Measurements from ENCODE around the gene AIF1L. TPM values are rescaled to one million over a fixed set of nuclear protein-coding genes. Genes with fewer than 3 reads are reported as not detected.

The AIF1L gene
- total RNA-seq, 2 experiments from 2014 or later, result 0.85 to 1.4 TPM

GRCh38 chr9:131081868-131082267, 14.5 kb upstream of the AIF1L start:
- no peak overlapping the region for H3K4me3 Mint-ChIP-seq
- H3K27ac Mint-ChIP-seq, result no peak overlapping the region
- CTCF ChIA-PET, result no interaction called here

GRCh38 chr9:131082774-131083512, 13.4 kb upstream of the AIF1L start:
- H3K27me3 Mint-ChIP-seq, result no peaks in the 10 kb centered on the region
- H3K9me3 Mint-ChIP-seq, result no peaks in the 10 kb centered on the region
- no peaks in the 10 kb centered on the region for H3K4me1 Mint-ChIP-seq (ENCODE audit: low read depth)
- H3K4me3 Mint-ChIP-seq, result no peak overlapping the region
- no peaks in the 10 kb centered on the region for H3K36me3 Mint-ChIP-seq
- no peak for DNase-seq
- POLR2A ChIA-PET, result no interaction called here
- no peak overlapping the region for H3K27ac Mint-ChIP-seq
- CTCF ChIA-PET, result no interaction called here
- intact Hi-C loops (cut with micrococcal nuclease), result no loop called here

More at GRCh38 chr9:131081868-131082267, 14.5 kb upstream of the AIF1L start:
- no peaks in the 10 kb centered on the region for H3K27me3 Mint-ChIP-seq
- POLR2A ChIA-PET, result no interaction called here
- no peaks in the 10 kb centered on the region for H3K36me3 Mint-ChIP-seq
- intact Hi-C loops (cut with micrococcal nuclease), result no loop called here
- no peaks in the 10 kb centered on the region for H3K4me1 Mint-ChIP-seq (ENCODE audit: low read depth)
- no peak for DNase-seq
- no peaks in the 10 kb centered on the region for H3K9me3 Mint-ChIP-seq

- intact Hi-C loops (cut with micrococcal nuclease), result no loop called here
- Mint-ChIP-seq H3K4me1 (ENCODE audit: low read depth) (no peaks in the 10 kb centered on the region), H3K4me3 (no peak overlapping the region), H3K36me3 (no peaks in the 10 kb centered on the region), H3K27ac (no peak overlapping the region), H3K9me3 (no peaks in the 10 kb centered on the region), H3K27me3 (no peaks in the 10 kb centered on the region)
- DNase-seq, result no peak
- ChIA-PET POLR2A (no interaction called here), CTCF (no interaction called here)
Observed at GRCh38 chr9:131084661-131085369, 11.5 kb upstream of the AIF1L start.

GRCh38 chr9:131085370-131086122, 10.8 kb upstream of the AIF1L start:
- DNase-seq, result no peak
- intact Hi-C loops (cut with micrococcal nuclease), result no loop called here
- Mint-ChIP-seq H3K36me3 (no peaks in the 10 kb centered on the region), H3K9me3 (no peaks in the 10 kb centered on the region), H3K4me3 (no peak overlapping the region), H3K27ac (no peak overlapping the region), H3K27me3 (no peaks in the 10 kb centered on the region), H3K4me1 (ENCODE audit: low read depth) (no peaks in the 10 kb centered on the region)
- ChIA-PET CTCF (interaction anchor here (0.7 kb wide), 1 partner anchor 30 kb away, joined by 3 read pairs; no protein-coding TSS in a partner anchor), POLR2A (no interaction called here)

- intact Hi-C loops (cut with micrococcal nuclease), result no loop called here
- ChIA-PET CTCF (interaction anchor here (1.0 kb wide), 1 partner anchor 41 kb away, joined by 3 read pairs; no protein-coding TSS in a partner anchor), POLR2A (no interaction called here)
- Mint-ChIP-seq H3K27me3 (no peaks in the 10 kb centered on the region), H3K27ac (no peak overlapping the region), H3K4me1 (ENCODE audit: low read depth) (no peaks in the 10 kb centered on the region), H3K4me3 (no peak overlapping the region), H3K36me3 (no peaks in the 10 kb centered on the region), H3K9me3 (no peaks in the 10 kb centered on the region)
- no peak for DNase-seq
Observed at GRCh38 chr9:131087354-131087893, 8.9 kb upstream of the AIF1L start.

GRCh38 chr9:131090025-131090787, 6.1 kb upstream of the AIF1L start:
- H3K9me3 Mint-ChIP-seq, result no peaks in the 10 kb centered on the region
- ChIA-PET POLR2A (no interaction called here), CTCF (interaction anchor here (0.6 kb wide), 1 partner anchor 86 kb away, joined by 3 read pairs; no protein-coding TSS in a partner anchor)
- no peak for DNase-seq
- no peak overlapping the region for H3K27ac Mint-ChIP-seq
- H3K4me1 Mint-ChIP-seq (ENCODE audit: low read depth), result no peaks in the 10 kb centered on the region
- intact Hi-C loops (cut with micrococcal nuclease), result no loop called here
- no peaks in the 10 kb centered on the region for H3K36me3 Mint-ChIP-seq
- H3K4me3 Mint-ChIP-seq, result no peak overlapping the region
- H3K27me3 Mint-ChIP-seq, result peaks cover 12% of the 10 kb centered on the region

- Mint-ChIP-seq H3K4me3 (no peak overlapping the region), H3K36me3 (no peaks in the 10 kb centered on the region), H3K27me3 (peaks cover 19% of the 10 kb centered on the region), H3K4me1 (ENCODE audit: low read depth) (peaks cover 3% of the 10 kb centered on the region), H3K27ac (no peak overlapping the region), H3K9me3 (no peaks in the 10 kb centered on the region)
- DNase-seq, result no peak
- CTCF ChIA-PET, result no interaction called here
- intact Hi-C loops (cut with micrococcal nuclease), result no loop called here
- POLR2A ChIA-PET, result no interaction called here
Observed at GRCh38 chr9:131091352-131091992, 4.9 kb upstream of the AIF1L start.

- Mint-ChIP-seq H3K27me3 (peaks cover 22% of the 10 kb centered on the region), H3K4me1 (ENCODE audit: low read depth) (peaks cover 3% of the 10 kb centered on the region), H3K9me3 (no peaks in the 10 kb centered on the region), H3K36me3 (no peaks in the 10 kb centered on the region), H3K4me3 (no peak overlapping the region), H3K27ac (no peak overlapping the region)
- intact Hi-C loops (cut with micrococcal nuclease), result no loop called here
- CTCF ChIA-PET, result no interaction called here
- no peak for DNase-seq
- POLR2A ChIA-PET, result no interaction called here
Observed at GRCh38 chr9:131092030-131092429, 4.3 kb upstream of the AIF1L start.

GRCh38 chr9:131092548-131093440, 3.5 kb upstream of the AIF1L start:
- ChIA-PET CTCF (interaction anchor here (1.2 kb wide), 1 partner anchor 35 kb away, joined by 4 read pairs; no protein-coding TSS in a partner anchor), POLR2A (interaction anchor here (1.0 kb wide), 1 partner anchor 32 kb away, joined by 3 read pairs; no protein-coding TSS in a partner anchor)
- no peak overlapping the region for H3K27ac Mint-ChIP-seq
- no peak overlapping the region for H3K4me3 Mint-ChIP-seq
- intact Hi-C loops (cut with micrococcal nuclease), result no loop called here
- peaks cover 28% of the 10 kb centered on the region for H3K27me3 Mint-ChIP-seq
- DNase-seq, result no peak
- peaks cover 7% of the 10 kb centered on the region for H3K4me1 Mint-ChIP-seq (ENCODE audit: low read depth)
- no peaks in the 10 kb centered on the region for H3K36me3 Mint-ChIP-seq
- H3K9me3 Mint-ChIP-seq, result no peaks in the 10 kb centered on the region

- ChIA-PET CTCF (interaction anchor here (0.9 to 1.2 kb wide), 2 partner anchors 36 to 48 kb away, joined by 3 to 4 read pairs; no protein-coding TSS in a partner anchor), POLR2A (interaction anchor here (1.0 kb wide), 1 partner anchor 30 kb away, joined by 3 read pairs; no protein-coding TSS in a partner anchor)
- Mint-ChIP-seq H3K36me3 (no peaks in the 10 kb centered on the region), H3K27ac (no peak overlapping the region), H3K4me3 (no peak overlapping the region), H3K4me1 (ENCODE audit: low read depth) (peaks cover 7% of the 10 kb centered on the region), H3K9me3 (no peaks in the 10 kb centered on the region), H3K27me3 (peaks cover 28% of the 10 kb centered on the region)
- intact Hi-C loops (cut with micrococcal nuclease), result no loop called here
- DNase-seq, result no peak
Observed at GRCh38 chr9:131094015-131094414, 2.3 kb upstream of the AIF1L start.
